PC-3 (cell line): ENCODE measurements around the gene MYO5C. TPM values are rescaled to one million over a fixed set of nuclear protein-coding genes. Genes with fewer than 3 reads are reported as not detected.

ENCODE experiments used
- ATAC-seq: fragments of 200-7000 bp; cut with Tn5 transposase; 2 replicates; pipeline ENCODE4 v1.9.1; 2020; ENCODE audit warnings: mild to moderate bottlenecking, moderate library complexity
- BruUV-seq: library from RNA; stranded (reverse); fragments of 400-500 nt; replicated peaks from 2 replicates; lab custom pipeline; 2021; lab: Mats Ljungman, UMichigan
- CTCF ChIA-PET: fragments of 300-600 bp; sonication (Branson Sonifier 250); formaldehyde crosslinking; loops from one replicate; lab custom pipeline; 2022; ENCODE audit warnings: antibody characterized with exemption; lab: Charles Lee
- POLR2A ChIA-PET: fragments of 300-600 bp; sonication (Branson Sonifier 250); formaldehyde crosslinking; loops from one replicate; lab custom pipeline; 2022; ENCODE audit warnings: antibody characterized with exemption; ENCODE audit not compliant: unreplicated experiment; lab: Charles Lee
- DNase-seq: peaks from one replicate; pipeline ENCODE4 v3.0.0-alpha.2; 2015
- H2AFZ ChIP-seq: fragments of 300-600 bp; sonication (generic); 2 replicates; pipeline ENCODE4 v1.6.0; 2016; ENCODE audit warnings: antibody characterized with exemption, low read length
- H3F3A ChIP-seq: fragments of 300-600 bp; sonication (generic); one replicate; pipeline ENCODE4 v1.6.0; 2017; ENCODE audit warnings: antibody characterized with exemption, low read length, control low read depth, mild to moderate bottlenecking; ENCODE audit not compliant: unreplicated experiment
- H3K27ac ChIP-seq: fragments of 300-600 bp; sonication (generic); 2 replicates; pipeline ENCODE4 v1.5.1; 2016; ENCODE audit warnings: mild to moderate bottlenecking, low read length
- H3K27me3 ChIP-seq: fragments of 300-600 bp; sonication (generic); 2 replicates; pipeline ENCODE4 v1.6.1; 2016; ENCODE audit warnings: low read length, mixed read lengths
- H3K36me3 ChIP-seq: fragments of 300-600 bp; sonication (generic); 2 replicates; pipeline ENCODE4 v1.6.1; 2016; ENCODE audit warnings: low read depth, mixed run types, low read length, mixed read lengths
- H3K4me1 ChIP-seq: fragments of 300-600 bp; sonication (generic); 2 replicates; pipeline ENCODE4 v1.5.1; 2016; ENCODE audit warnings: low read length; ENCODE audit not compliant: insufficient read depth
- H3K4me2 ChIP-seq: fragments of 300-600 bp; sonication (generic); 2 replicates; pipeline ENCODE4 v1.6.0; 2016; ENCODE audit warnings: low read length
- H3K4me3 ChIP-seq: fragments of 300-600 bp; sonication (generic); 2 replicates; pipeline ENCODE4 v1.5.1; 2016; ENCODE audit warnings: mild to moderate bottlenecking, low read length, mixed read lengths
- H3K79me2 ChIP-seq: fragments of 300-600 bp; sonication (generic); 2 replicates; pipeline ENCODE4 v1.6.1; 2017; ENCODE audit warnings: low read length, mixed read lengths
- H3K9ac ChIP-seq: fragments of 300-600 bp; sonication (generic); 2 replicates; pipeline ENCODE4 v1.6.0; 2016; ENCODE audit warnings: mild to moderate bottlenecking, low read length
- H3K9me2 ChIP-seq: fragments of 300-600 bp; sonication (generic); replicated peaks from 2 replicates; pipeline ENCODE4 v1.6.1; 2016; ENCODE audit warnings: mixed run types, low read length, mixed read lengths
- H3K9me3 ChIP-seq: fragments of 300-600 bp; sonication (generic); 2 replicates; pipeline ENCODE4 v1.6.1; 2016; ENCODE audit warnings: low read length, mixed read lengths
- H4K20me1 ChIP-seq: fragments of 300-600 bp; sonication (generic); 2 replicates; pipeline ENCODE4 v1.6.1; 2016; ENCODE audit warnings: low read length, mixed read lengths
- EZH2 ChIP-seq: fragments of 300-600 bp; sonication (generic); IDR thresholded peaks from one replicate; pipeline ENCODE4 v1.6.1; 2017; ENCODE audit warnings: antibody characterized with exemption, mild to moderate bottlenecking, low read length; ENCODE audit not compliant: unreplicated experiment
- EZH2phosphoT487 ChIP-seq: fragments of 300-600 bp; sonication (generic); IDR thresholded peaks from 2 replicates; pipeline ENCODE4 v1.6.1; 2018; ENCODE audit warnings: mild to moderate bottlenecking, antibody characterized with exemption, low read length, borderline replicate concordance
- intact Hi-C: fragments of 100-400 bp; cut with micrococcal nuclease; formaldehyde crosslinking; loops from 2 replicates; pipeline ENCODE4 v1.9.0; 2023
- total RNA-seq: library from RNA; depleted of rRNA; stranded (reverse); fragments of >200 nt; gene quantifications from 2 replicates; pipeline ENCODE4 v1.2.3, GENCODE V29; 2014
- TF ChIP-seq, protein P1 (sequence below): fragments of 300-600 bp; sonication (generic); conservative IDR thresholded peaks from 2 replicates; pipeline ENCODE4 v1.5.1; 2017; ENCODE audit warnings: antibody characterized with exemption, low read depth, mild to moderate bottlenecking, low read length

Gene MYO5C
- total RNA-seq, 1 experiment from 2014 or later = 17.7 TPM

DNA sequence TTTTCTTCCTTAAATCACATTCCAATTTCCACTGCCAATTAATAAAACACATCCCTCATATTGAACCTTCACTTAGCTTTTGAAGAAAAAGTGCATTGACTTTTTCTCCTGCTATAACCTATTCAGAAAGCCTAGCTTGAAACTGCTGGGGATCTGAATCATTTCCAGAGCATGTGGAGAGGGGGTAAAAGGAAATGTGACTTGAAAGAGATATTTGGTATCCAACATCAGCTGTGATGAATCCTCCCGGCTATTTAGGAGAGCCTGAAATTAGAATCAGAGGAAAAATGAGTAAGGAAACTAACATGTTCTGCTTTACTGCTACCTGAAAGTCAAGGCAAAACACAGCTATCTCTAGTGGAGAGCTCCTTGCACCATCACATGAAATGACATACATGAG, 101.8 kb downstream of the MYO5C start:
- H3K27ac ChIP-seq = no peak overlapping the region
- H3K36me3 ChIP-seq = peaks cover 5% of the 10 kb centered on the region; the same call in 1 of the 2 replicates
- ChIA-PET POLR2A (no interaction called here), CTCF (no interaction called here)
- H3F3A ChIP-seq = no peaks in the 10 kb centered on the region
- H3K4me1 ChIP-seq = no peaks in the 10 kb centered on the region
- H3K9me3 ChIP-seq = no peaks in the 10 kb centered on the region
- no peak overlapping the region for H3K9ac ChIP-seq
- no peaks in the 10 kb centered on the region for H3K9me2 ChIP-seq
- no peak for DNase-seq
- no peaks in the 10 kb centered on the region for H3K79me2 ChIP-seq
- TF ChIP-seq, protein P1, sequence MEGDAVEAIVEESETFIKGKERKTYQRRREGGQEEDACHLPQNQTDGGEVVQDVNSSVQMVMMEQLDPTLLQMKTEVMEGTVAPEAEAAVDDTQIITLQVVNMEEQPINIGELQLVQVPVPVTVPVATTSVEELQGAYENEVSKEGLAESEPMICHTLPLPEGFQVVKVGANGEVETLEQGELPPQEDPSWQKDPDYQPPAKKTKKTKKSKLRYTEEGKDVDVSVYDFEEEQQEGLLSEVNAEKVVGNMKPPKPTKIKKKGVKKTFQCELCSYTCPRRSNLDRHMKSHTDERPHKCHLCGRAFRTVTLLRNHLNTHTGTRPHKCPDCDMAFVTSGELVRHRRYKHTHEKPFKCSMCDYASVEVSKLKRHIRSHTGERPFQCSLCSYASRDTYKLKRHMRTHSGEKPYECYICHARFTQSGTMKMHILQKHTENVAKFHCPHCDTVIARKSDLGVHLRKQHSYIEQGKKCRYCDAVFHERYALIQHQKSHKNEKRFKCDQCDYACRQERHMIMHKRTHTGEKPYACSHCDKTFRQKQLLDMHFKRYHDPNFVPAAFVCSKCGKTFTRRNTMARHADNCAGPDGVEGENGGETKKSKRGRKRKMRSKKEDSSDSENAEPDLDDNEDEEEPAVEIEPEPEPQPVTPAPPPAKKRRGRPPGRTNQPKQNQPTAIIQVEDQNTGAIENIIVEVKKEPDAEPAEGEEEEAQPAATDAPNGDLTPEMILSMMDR = no peak
- TF ChIP-seq EZH2phosphoT487 = no peak
- TF ChIP-seq EZH2 = no peak
- no peak overlapping the region for H3K4me3 ChIP-seq
- H3K4me2 ChIP-seq = no peak overlapping the region
- H2AFZ ChIP-seq = no peak overlapping the region
- no TSS peak for BruUV-seq
- H4K20me1 ChIP-seq = no peaks in the 10 kb centered on the region
- intact Hi-C loops = no loop called here
- ATAC-seq = no peak
- H3K27me3 ChIP-seq = no peaks in the 10 kb centered on the region

DNA sequence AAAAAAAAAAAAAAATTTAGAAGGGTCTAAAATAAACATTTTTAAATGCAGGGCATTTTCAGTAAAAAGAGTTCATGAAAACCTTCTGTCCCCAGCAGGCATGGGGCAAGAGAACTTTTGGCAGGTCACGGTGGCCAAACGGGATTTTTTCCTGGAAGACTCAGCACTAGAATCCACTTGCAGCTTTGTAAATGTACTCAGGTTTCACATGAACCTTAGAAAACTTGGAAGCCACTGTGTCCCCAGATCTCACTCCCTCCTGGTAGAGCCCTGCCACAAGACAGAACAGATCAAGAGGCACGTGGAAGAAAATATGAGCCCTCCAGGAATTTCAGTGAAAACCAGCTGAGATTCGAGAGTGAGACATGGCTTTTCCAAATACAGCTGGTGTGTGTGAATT, 102.3 kb downstream of the MYO5C start:
- H3K27ac ChIP-seq = no peak overlapping the region
- TF ChIP-seq, protein P1 = no peak
- H3F3A ChIP-seq = no peaks in the 10 kb centered on the region
- H2AFZ ChIP-seq = no peak overlapping the region
- H3K27me3 ChIP-seq = no peaks in the 10 kb centered on the region
- H3K79me2 ChIP-seq = no peaks in the 10 kb centered on the region
- H3K4me2 ChIP-seq = no peak overlapping the region
- H3K4me3 ChIP-seq = no peak overlapping the region
- CTCF ChIA-PET = no interaction called here
- H4K20me1 ChIP-seq = no peaks in the 10 kb centered on the region
- no peaks in the 10 kb centered on the region for H3K9me3 ChIP-seq
- no peaks in the 10 kb centered on the region for H3K9me2 ChIP-seq
- intact Hi-C loops = no loop called here
- DNase-seq (no peak), ATAC-seq (no peak)
- no peak overlapping the region for H3K9ac ChIP-seq
- no TSS peak for BruUV-seq
- POLR2A ChIA-PET = no interaction called here
- H3K36me3 ChIP-seq = peaks cover 5% of the 10 kb centered on the region; the same call in 1 of the 2 replicates
- no peaks in the 10 kb centered on the region for H3K4me1 ChIP-seq

DNA sequence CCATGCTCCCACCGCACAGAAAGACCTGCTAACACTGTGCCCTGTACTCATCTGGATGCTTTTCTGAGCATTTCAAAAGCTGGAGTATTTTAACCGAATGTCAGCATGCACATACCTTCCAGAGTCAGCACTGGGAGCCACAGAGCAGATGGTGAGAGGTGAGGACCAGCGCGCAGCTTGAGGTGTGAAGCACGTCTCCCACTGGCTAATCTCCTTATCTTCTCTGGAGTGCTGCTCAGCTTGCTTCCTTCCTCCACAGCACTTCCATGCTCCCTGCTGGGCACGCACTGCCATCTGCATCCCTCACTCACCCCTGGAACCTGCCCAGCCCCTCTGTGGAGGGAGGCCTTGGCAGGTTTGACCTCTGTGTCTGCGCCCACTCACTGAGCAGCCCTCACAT, 104.4 kb downstream of the MYO5C start, which contains the start of gene GNB5:
Gene GNB5, minus strand, starts transcription at position 186 of the 400 bp plus-strand sequence. CDS start 6,716 bp downstream, outside the sequence.
- H3K4me2 ChIP-seq = no peak within 1 kb of the TSS
- no peak for DNase-seq
- no peaks in the 10 kb centered on the region for H3K4me1 ChIP-seq
- H3K9ac ChIP-seq = no peak within 1 kb of the TSS
- no peaks in the 10 kb centered on the region for H3K9me2 ChIP-seq
- no TSS peak for BruUV-seq
- H3K27ac ChIP-seq = no peak within 1 kb of the TSS
- ATAC-seq = no peak
- no peaks in the 10 kb centered on the region for H3F3A ChIP-seq
- H3K27me3 ChIP-seq = no peaks in the 10 kb centered on the region
- H3K79me2 ChIP-seq = no peaks in the 10 kb centered on the region
- H3K9me3 ChIP-seq = no peaks in the 10 kb centered on the region
- peaks cover 5% of the 10 kb centered on the region; the same call in 1 of the 2 replicates for H3K36me3 ChIP-seq
- no peak within 1 kb of the TSS for H2AFZ ChIP-seq
- no peaks in the 10 kb centered on the region for H4K20me1 ChIP-seq
- ChIA-PET POLR2A (no interaction called here), CTCF (no interaction called here)
- intact Hi-C loops = no loop called here
- no peak within 1 kb of the TSS for H3K4me3 ChIP-seq
- TF ChIP-seq, protein P1 = no peak
- TF ChIP-seq EZH2phosphoT487 (no peak), EZH2 (no peak)
